ENCODE measurements around the gene DNAH7.

DNA sequence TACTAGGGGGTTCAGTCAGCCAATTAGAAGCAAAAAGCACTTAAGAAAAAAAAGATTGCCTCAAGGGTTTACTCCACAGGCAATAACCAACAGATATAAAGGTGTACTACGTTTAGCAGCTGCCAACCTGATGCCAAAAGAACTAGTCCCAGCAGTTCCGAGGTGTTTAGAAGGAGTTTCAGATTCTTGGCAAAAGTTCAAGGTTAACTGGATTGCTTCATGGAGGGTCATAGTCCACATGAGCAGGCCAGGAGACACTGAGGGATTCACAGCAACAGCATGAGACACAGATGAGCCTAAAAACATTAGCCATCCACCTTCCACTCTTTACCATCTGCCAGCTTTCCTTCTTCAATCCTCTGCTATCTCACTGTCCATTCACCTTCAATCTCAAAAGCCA lies 4.9 kb upstream of the DNAH7 start:
- TF ChIP-seq, protein P1, sequence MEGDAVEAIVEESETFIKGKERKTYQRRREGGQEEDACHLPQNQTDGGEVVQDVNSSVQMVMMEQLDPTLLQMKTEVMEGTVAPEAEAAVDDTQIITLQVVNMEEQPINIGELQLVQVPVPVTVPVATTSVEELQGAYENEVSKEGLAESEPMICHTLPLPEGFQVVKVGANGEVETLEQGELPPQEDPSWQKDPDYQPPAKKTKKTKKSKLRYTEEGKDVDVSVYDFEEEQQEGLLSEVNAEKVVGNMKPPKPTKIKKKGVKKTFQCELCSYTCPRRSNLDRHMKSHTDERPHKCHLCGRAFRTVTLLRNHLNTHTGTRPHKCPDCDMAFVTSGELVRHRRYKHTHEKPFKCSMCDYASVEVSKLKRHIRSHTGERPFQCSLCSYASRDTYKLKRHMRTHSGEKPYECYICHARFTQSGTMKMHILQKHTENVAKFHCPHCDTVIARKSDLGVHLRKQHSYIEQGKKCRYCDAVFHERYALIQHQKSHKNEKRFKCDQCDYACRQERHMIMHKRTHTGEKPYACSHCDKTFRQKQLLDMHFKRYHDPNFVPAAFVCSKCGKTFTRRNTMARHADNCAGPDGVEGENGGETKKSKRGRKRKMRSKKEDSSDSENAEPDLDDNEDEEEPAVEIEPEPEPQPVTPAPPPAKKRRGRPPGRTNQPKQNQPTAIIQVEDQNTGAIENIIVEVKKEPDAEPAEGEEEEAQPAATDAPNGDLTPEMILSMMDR (optimal IDR thresholded peaks at IDR 0.05 in 1 of 3, IDR thresholded peaks at IDR 0.05 in 1 of 3, conservative IDR thresholded peaks at IDR 0.05 in 1 of 3; ENCODE audit: extremely low read depth in 1 of 3, insufficient read depth in 2 of 3, low read length in 3 of 3), result no peak
- TF ChIP-seq EZH2 (IDR thresholded peaks at IDR 0.05; ENCODE audit: low read length), result no peak
